AG08396 (cell line): ENCODE results near the gene DCXR.
A peak's percentile ranks its signal among the peaks of the same experiment; 100 is the strongest.
"Not testable (repeated sequence)": the region's sequence is repeated elsewhere in the genome, so short reads cannot be mapped to it uniquely, and the experiment has no call there.

ENCODE experiments used
- DNase-seq: peaks from one replicate; pipeline ENCODE4 v3.0.0; 2012; ENCODE audit warnings: low spot score, mixed read lengths

The DCXR gene

DNA sequence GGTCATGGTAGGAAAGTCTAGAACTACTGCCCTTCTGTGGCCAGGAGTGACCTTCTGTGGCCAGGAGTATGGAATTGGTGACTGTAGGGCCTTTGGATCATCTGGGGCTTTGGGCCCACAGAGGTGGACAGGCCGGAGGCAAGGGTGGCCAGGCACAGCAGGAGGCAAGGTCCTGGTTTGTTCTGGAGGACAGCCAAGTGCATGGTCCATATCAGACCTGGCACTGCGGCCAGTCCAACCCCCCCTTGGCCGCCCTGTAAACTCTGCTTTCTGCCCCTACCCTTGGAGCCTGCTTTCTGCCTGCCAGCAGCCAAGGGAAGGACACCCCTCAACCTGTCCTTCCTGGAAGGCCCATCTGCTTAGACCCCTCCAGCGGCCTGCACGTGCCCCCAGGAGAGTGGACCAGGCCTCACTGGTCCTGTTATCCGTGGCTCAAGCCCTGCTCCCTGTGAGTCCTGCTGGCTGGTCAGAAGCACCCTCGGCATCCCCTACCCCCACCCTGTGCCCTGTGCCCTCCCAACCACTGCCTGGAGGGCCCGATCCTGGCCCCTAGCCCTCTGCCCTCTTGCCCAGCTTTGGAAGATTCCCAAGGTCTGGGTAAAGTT lies 2.3 kb upstream of the DCXR start:
- DNase-seq: no peak

DNA sequence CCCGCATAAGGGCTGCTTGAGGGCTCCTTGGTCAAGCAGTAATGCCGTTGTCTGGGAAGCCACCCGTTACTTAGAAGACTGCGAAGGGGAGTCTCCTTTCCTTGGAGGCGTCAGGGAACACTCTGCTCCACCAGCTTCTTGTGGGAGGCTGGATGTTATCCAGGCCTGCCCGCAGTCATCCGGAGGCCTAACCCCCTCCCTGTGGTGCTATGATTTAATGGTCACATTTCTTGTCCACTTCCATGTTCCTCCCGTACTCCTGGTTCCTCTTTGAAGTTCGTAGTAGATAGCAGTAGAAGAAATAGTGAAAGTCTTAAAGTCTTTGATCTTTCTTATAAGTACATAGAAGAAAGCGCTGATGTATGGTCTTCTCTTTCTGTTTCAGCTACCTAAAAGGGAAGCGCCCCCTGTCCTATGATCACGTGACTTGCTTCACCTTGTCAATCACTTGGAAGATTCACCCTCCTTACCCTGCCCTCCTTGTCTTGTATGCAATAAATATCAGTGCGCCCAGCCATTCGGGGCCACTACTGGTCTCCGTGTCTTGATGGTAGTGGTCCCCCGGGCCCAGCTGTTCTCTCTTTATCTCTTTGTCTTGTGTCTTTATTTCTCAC lies 1.4 kb upstream of the DCXR start:
- not testable (repeated sequence) for DNase-seq

DNA sequence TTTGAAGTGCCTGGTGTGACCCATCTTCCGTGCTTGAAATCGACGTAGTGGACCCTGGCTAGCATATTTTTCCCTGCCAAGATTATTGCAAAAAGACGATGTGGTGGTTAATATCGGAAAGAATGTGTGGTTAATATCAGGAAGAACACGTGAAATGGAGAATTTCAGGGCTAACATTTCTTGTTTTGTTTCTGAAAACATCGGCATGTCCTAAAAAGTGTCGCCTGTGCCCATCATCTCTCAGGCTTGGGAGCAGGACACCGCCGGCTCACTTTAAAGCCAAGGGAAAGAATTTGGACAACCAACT lies 345 bp upstream of the DCXR start:
- DNase-seq: no peak

DNA sequence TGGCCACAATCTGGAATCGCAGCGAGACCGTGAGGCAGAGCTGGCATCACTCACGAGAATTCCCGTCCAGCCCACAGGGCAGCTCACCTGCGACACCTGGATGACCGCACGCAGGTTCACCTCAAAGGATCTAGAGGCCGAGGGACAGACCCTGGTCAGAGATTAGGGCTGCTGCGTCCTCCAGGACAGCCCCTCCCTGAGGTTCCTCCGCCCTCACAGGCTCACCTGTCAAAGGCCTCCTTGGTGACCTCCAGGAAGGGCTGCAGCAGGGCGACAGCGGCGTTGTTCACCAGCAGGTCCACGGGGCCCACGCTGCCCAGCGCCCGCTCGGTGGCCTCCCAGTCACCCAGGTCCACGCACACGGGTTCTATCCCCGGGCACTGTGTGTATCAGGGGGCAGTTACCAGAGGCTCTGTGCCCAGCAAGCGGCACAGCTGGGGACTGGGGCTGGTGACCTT lies 834 bp downstream of the DCXR start:
- DNase-seq: no peak

DNA sequence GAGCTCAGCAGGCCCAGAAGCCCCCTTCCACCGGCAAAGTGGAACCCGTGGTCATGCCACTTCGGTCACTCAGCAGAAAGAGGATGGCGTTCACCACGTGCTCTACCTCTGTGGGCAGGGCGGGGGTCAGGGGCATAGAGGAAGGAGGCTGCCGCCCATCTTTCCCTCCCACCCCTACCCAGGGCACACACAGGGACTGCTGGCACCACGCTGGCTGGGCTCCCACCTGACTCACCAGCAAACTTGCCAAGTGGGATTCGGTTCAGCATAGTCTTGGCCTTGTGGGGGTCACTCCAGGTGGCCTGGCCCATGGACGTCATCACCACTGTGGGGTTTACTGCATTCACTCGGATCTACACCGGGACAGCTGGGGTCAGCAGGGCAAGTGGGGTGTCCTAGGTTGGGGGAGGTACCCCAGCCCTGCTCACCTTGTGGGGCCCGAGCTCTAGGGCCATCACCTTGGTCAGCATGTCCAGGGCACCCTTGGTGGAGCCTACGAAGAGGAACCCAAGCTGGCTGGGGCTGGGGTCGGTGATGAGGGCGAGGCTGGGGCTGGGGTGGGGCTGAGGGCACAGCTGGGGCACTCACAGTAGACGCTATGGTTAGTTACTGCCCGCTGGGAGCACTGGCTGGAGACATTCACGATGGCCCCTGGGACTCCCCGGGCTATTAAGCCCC lies 1.4 kb downstream of the DCXR start:
- no peak for DNase-seq

DNA sequence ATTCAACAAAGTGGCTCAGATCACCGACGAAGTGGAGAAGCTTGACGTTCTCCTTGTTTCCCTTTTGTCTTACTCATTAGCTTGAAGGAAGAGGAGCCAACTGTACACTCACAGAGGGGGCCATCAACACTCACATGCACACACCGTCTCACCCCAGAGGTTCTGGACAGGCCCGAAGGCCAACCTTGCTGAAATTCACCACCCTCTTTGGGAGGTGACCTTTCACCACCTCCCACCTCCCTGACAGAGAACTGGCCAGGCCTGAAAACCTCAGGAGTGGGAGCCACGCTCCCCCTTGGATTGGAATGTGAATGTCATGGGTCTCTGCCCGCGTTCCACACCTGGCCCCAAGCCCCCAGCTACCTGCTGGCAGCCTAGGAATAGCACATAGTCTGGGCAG lies 2.0 kb downstream of the DCXR start:
- no peak for DNase-seq

DNA sequence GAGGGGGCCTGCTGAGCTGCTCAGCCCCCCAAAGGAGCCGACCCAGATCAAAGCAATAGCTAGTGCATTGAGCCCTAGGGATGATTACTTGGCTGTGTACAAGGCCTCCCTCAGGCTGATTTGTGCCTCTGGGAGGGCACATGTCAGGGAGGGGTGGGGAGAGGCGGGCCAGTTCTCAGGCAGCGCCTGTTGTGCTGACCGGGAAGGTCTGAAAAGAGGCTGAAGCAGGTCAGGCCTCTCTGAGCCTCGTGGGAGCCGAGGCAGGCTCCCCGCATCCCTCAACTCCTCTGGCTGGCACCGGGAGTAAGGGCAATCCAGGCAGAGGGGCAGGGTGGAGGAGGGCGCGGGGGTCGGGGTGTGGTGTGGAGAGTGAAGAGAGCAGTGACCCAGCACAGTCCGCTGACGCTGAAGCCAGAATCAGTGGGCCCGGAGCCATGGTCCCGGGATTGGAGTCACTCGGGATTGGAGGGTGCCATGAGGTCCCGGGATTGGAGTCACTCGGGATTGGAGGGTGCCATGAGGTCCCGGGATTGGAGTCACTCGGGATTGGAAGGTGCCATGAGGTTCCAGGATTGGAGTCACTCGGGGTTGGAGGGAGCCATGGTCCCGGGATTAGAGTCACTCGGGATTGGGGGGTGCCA lies 3.0 kb downstream of the DCXR start:
- no peak for DNase-seq

DNA sequence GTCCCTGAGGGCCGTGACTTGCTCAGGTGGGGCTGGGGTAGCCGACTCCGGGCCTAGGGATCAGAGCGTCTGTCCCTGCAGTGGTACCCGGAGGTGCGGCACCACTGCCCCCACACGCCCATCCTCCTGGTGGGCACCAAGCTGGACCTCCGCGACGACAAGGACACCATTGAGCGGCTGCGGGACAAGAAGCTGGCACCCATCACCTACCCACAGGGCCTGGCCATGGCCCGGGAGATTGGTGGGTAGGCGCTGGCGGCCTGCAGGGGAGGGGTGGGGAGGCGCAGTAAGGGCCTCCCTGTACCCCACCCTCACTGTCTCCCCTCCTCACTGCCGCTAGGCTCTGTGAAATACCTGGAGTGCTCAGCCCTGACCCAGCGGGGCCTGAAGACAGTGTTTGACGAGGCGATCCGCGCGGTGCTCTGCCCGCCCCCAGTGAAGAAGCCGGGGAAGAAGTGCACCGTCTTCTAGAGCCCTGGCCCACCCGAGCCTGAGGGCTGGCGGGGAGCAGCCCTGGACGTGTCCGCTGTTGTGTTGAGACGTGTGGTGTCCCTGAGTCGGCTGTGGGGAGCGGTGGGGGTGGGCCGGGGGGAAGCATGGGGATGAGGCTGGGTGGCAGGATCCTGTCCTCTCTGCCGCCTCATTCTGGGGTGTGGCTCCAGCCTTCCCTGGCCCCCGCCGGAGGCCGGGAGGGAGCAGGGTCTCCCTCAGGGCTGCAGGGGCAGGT lies 4.0 kb downstream of the DCXR start:
- DNase-seq: no peak

DNA sequence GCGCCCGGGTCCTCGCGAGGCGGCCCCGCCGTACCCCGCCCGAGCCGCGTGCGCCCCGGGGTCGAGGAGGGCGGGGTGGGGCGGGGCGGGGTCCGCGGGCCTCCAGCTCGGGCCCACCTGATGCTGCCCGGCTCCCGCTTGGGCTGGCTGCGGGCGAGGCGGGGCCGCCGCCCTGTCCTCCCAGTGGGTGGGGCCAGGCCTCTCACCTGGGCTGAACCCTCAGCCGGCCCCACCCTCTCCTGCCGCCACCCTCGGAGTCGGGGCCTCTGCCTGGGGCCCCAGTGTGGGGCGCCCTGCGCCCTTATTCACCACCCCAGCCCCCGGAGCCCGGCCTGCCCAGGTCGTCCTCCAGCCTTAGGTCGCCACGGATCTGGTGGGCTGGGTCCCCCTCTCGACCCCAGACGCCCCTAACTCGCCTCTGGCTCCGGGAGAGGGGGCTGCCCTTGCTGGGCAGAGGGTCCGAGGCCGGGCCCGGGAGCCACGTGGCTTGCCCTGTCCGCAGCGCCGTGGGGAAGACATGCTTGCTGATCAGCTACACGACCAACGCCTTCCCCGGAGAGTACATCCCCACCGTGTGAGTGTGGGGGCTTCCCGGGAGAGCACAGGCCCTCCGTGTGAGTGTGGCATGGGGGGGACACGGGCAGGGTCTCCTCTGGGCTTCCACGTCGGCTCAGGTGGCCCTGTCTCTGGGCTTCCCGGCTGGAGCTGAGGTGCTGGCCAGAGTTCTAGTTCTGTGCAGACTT lies 5.4 kb downstream of the DCXR start:
- no peak for DNase-seq

DNA sequence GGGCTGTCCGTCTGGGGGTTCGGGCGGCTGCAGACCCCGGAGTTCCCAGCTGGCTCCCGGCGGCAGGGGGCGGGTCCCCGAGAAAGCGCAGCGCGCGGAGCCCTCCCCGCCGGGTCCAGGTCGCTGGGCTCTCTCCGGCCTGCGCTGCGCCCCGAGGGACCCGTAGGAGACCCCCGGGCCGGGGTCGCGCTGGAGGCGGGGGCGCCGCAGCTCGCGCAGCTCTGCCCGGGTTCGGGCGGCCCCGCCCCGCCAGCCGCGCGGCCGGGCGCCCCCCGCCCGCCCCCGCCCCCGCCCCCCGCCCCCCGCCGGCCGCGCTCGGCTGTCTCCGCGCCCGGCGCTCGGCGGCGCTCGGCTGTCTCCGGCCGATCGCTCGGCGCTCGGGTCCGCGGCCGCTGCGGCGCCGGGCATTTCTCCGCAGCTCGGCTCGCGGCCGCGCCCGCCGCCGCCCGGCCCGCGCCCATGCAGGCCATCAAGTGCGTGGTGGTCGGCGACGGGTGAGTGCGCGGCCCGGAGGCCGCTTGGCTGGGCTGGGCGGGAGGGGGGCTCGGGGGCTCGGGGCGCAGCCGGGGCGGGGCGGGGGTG lies 6.1 kb downstream of the DCXR start, which contains the start of gene RAC3:
RAC3 (plus strand) TSS at position 376 of the 582 bp plus-strand sequence; CDS start at position 460, 84 bp downstream.
- DNase-seq: peak; percentile 79

DNA sequence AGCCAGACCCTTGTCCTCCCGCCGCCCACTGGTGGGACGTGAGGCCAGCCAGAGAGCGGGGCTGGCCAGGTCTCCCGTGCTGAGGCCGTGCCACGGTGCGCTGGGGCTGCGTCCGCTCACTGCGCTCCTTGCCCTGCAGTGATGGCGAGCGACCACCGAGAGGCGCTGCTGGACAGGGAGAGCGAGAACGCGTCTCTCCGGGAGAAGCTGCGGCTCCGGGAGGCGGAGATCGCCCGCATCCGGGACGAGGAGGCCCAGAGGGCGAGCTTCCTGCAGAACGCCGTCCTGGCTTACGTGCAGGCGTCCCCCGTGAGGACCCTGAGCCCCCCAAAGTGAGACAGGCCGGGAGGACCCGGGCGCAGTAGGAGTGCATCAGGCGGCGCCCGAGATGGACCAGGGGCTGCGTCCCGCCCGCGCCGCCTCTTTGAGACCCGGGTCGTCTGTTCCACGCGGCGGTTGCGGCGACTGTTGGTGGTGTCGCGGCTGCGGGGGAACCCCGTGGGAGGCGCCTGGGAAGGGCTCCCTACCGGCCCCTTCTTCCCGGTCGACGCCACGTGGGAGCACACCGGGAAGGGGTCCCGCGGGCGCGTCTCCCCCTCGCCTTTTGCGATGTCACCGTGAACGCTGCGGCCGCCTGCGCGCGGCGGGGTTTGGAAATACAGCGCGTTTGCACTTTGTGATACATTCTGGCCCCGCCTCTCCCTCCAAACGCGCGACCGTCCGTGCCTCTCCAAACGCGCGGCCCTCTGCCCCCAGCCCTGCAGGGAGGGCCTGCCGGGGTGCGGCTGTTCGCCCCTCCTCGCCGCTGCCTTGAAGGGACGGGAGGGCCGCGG lies 6.8 kb downstream of the DCXR start:
- peak; percentile 95 for DNase-seq

DNA sequence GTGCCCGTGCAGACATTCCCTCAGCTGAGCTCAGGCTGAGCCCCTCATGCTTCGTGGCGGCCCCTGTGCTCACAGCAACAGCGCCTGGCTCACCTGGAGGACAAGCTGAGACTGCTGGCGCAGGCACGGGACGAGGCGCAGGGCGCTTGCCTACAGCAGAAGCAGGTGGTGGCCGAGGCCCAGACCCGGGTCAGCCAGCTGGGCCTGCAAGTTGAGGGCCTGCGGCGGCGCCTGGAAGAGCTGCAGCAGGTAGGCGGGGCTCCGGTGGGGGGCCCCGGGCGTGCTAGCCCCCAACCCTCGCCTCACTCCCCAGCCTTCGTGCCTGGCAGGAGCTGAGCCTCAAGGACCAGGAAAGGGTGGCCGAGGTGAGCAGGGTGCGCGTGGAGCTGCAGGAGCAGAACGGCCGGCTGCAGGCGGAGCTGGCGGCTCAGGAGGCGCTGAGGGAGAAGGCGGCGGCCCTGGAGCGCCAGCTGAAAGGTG lies 7.5 kb downstream of the DCXR start:
- DNase-seq: no peak

DNA sequence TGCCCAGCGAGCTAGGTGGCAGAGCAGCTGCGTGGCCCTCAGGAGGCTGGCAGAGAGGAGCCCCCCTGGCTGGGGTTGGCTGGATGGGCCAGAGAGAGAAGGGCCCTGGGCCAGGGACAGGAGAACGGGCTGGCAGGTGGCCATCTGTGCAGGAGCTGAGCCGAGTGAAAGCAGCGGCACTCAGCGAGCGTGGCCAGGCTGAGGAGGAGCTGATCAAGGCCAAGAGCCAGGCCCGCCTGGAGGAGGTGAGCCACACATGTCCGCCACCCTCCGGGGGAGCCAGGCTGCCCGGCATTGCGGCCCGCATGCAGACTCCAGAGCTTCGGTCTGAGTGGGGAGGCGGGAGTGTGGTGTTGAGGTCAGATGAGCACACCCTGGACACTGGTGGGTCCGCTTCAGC lies 8.1 kb downstream of the DCXR start:
- no peak for DNase-seq

DNA sequence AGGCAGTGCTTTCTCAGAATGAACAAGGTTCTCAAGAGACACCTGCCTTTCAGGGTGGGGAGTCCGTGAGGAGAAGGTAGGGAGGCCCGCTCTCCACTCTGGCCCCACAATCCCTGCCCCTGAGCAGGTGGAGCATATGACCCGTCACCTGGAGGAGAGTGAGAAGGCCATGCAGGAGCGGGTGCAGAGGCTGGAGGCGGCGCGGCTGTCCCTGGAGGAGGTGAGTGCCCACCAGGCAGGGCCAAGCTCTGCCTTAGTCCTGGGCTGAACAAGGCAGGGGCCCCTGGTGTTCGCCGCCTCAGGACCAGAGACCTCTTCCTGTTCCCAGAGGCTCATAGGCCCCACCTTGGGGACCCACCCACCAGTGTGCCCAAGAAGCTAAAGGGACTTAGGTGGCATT lies 8.5 kb downstream of the DCXR start:
- no peak for DNase-seq

DNA sequence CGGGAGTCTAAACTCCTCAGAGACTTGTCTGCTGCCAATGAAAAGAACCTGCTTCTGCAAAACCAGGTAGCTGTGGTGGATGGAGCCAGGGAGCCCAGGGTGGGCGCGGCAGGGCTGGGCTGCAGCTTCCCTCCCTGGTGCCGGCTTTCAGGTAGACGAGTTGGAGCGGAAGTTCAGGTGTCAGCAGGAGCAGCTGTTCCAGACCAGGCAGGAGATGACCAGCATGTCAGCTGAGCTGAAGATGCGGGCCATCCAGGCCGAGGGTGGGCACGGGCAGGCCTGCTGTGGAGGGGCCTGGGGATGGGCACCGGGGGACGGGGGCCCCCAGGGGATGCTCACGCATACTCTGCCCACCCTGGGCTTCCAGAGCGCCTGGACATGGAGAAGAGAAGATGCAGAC lies 9.3 kb downstream of the DCXR start:
- no peak for DNase-seq

DNA sequence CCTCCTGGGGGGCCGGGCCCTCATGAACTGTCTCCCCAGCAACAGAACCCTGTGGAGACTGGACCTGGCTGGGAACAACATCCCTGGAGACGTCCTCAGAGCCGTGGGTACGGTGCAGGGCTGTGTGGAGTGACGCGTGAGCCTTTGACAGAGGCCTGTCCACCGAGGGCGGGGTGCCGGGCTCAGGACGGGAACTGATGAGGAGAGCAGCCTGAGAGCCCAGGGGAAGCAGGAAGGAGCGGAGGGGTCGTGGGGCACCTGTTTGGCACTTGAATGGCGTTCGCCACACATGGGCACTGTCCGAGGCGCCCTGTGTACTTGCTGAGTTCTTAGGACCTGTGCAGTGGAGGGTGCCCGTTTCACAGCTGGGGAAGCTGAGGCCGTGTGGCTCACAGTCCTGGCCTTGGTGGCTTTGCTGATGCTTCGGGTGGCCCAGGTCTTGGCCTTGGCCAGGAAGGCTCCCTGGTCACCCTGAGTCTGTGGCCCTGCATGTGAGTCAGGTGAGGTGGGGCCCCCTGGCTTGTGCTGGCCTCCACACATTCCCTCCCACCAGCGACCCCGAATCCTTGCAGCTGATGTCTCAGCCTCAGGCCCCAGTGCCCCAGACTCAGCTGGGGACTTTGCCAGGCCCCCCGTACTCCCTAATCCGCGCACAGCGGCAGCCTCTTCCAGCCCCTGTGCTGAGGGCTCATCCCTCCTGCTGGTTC lies 11.9 kb downstream of the DCXR start:
- DNase-seq: no peak

DNA sequence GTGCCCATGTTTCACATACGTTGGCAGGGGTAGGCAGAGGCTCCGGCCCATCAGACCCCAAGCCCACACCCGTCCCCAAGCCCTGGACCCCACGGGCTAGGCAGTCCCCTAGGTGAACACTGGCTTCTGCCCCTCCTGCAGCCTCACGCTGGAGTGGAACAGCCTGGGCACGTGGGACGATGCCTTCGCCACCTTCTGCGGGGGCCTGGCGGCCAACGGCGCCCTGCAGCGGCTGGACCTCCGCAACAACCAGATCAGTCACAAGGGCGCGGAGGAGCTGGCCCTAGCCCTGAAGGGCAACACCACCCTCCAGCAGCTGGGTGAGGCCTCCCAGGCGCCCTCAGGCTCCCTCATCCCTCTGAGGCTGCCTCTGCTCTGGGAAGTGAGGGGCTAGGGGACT lies 12.6 kb downstream of the DCXR start:
- no peak for DNase-seq

DNA sequence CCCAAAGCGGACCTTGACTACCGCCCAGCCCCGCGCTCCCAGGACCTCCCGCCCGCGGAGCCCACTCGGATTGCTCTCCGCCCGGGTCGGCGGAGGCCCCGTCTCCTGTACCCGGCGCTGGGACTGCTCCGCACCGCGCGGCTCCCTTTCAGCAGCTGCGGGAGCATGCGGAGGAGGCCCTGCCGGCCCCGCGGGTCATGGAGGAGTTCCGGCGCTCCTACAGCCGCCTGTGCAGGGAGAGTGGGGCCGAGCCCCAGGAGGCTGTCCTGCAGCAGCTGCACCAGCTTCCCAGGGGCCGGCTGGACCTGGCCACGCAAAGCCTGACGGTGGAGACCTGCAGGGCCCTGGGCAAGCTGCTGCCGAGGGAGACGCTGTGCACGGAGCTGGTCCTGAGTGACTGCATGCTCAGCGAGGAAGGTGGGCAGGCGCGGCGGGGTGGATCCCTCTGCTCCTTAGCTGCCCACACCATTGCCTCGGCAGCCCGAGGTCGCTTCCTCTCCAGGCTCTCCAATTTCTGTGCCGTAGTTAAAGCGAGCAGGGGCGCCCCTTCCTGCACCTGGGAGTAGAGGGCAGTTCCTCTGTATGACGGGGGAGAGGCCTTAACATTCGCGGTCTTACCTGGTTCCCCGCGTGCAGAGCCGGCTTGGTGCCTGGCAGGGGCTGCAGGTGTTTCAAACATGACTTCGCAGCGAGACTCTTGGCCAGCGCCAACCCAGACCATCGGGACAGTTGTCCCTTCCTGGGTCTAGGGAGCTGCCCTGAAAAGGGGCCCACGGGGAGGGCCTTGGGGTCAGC lies 13.9 kb downstream of the DCXR start:
- DNase-seq: peak; percentile 66

DNA sequence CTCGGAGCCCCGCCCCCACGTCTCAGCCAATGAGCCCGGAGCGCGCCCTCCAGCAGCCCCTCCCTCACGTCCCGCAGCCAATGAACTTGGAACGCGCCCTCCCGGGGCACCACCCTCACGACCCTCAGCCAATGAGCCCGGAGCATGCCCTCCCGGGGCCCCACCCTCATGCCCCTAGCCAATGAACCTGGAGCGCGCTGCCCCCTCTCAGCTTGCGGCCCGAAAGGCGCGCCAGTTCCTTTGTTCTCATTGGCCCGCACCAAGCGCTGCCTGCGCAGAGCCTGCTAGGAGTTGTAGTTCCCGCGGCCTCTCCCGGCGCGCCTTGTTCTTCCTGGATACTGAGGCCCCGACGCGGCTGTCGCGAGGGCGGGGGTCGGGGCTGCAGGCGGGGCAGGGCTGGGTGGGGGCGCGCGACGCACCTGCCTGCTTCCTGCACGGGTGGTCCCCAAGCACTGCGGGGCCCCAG lies 14.5 kb downstream of the DCXR start, which contains the start of gene LRRC45:
LRRC45 (plus strand) TSS at position 325 of the 466 bp plus-strand sequence. CDS start 339 bp downstream, outside the sequence.
- peak; percentile 100 for DNase-seq
